CD4-positive, CD25-positive, alpha-beta regulatory T cell (primary cell): ENCODE results near the gene KCTD6. TPM values are rescaled to one million over a fixed set of nuclear protein-coding genes. Genes with fewer than 3 reads are reported as not detected.

ENCODE experiments used
- ATAC-seq, 2 donors: fragments of 150-1000 bp; cut with Tn5 transposase; one replicate each; pipeline ENCODE4 v1.10.0; 2021; ENCODE audit warnings: low read depth in 2 of 2, moderate number of reproducible peaks in 2 of 2, moderate library complexity in 1 of 2
- DNase-seq, 3 donors: peaks; one replicate each; pipeline versions ENCODE4 v3.0.0 to v3.0.0-alpha.2; 2012 to 2022; ENCODE audit warnings: mixed read lengths in 1 of 3
- H3K27ac ChIP-seq: one replicate; pipeline ENCODE4 v1.7.0; 2013; ENCODE audit warnings: mild to moderate bottlenecking, low read length; ENCODE audit not compliant: insufficient read depth, poor library complexity, severe bottlenecking
- H3K27me3 ChIP-seq: one replicate; pipeline ENCODE4 v1.7.0; 2013; ENCODE audit warnings: low read length; ENCODE audit not compliant: control insufficient read depth, insufficient read depth
- H3K36me3 ChIP-seq: one replicate; pipeline ENCODE4 v1.7.0; 2013; ENCODE audit warnings: mild to moderate bottlenecking, low read length, moderate library complexity; ENCODE audit not compliant: control insufficient read depth, insufficient read depth
- H3K4me1 ChIP-seq: 2 replicates; pipeline ENCODE4 v1.7.0; 2013; ENCODE audit warnings: mild to moderate bottlenecking, low read length; ENCODE audit not compliant: insufficient read depth, control insufficient read depth, poor library complexity, severe bottlenecking
- H3K4me3 ChIP-seq: one replicate; pipeline ENCODE4 v1.7.0; 2013; ENCODE audit warnings: low read depth, mild to moderate bottlenecking, low read length, moderate library complexity
- H3K9me3 ChIP-seq, 2 experiments: 1 replicate in 1 of 2; 2 replicates in 1 of 2; pipeline ENCODE4 v1.7.0; 2013; ENCODE audit warnings: low read length in 2 of 2, mild to moderate bottlenecking in 1 of 2, moderate library complexity in 1 of 2; ENCODE audit not compliant: control insufficient read depth in 2 of 2
- H3K27ac Mint-ChIP-seq, 3 donors: one replicate each; pipeline ENCODE4 v1.8.0; 2020 to 2022; ENCODE audit warnings: mild to moderate bottlenecking in 3 of 3, mixed read lengths in 3 of 3, moderate library complexity in 2 of 3
- H3K27me3 Mint-ChIP-seq: one replicate; pipeline ENCODE4 v1.8.0; 2022; ENCODE audit warnings: mild to moderate bottlenecking, mixed read lengths
- H3K36me3 Mint-ChIP-seq: one replicate; pipeline ENCODE4 v1.8.0; 2020; ENCODE audit warnings: mixed read lengths
- H3K4me1 Mint-ChIP-seq, 4 donors: one replicate each; pipeline ENCODE4 v1.8.0; 2020 to 2022; ENCODE audit warnings: mixed read lengths in 4 of 4, mild to moderate bottlenecking in 1 of 4
- H3K4me3 Mint-ChIP-seq, 4 donors: one replicate each; pipeline ENCODE4 v1.8.0; 2020 to 2022; ENCODE audit warnings: mild to moderate bottlenecking in 4 of 4, mixed read lengths in 4 of 4, moderate library complexity in 3 of 4
- H3K9me3 Mint-ChIP-seq, 7 donors: one replicate each; pipeline ENCODE4 v1.8.0; 2020 to 2022; ENCODE audit warnings: mixed read lengths in 7 of 7, mild to moderate bottlenecking in 3 of 7, moderate library complexity in 2 of 7
- polyA plus RNA-seq, 4 donors: library from polyadenylated mRNA; unstranded; fragments of 300-500 nt; fragmentation: Illumina TruSeq; gene quantifications; one replicate each; pipeline ENCODE4 v1.2.3, GENCODE V29; 2021
- total RNA-seq: library from RNA; stranded (reverse); gene quantifications from one replicate; pipeline ENCODE4 v1.2.3, GENCODE V29; 2022

Gene KCTD6
- total and polyA plus RNA-seq, 5 donors from 2014 or later: 5.8 to 14.3 (median 9.8) TPM

DNA sequence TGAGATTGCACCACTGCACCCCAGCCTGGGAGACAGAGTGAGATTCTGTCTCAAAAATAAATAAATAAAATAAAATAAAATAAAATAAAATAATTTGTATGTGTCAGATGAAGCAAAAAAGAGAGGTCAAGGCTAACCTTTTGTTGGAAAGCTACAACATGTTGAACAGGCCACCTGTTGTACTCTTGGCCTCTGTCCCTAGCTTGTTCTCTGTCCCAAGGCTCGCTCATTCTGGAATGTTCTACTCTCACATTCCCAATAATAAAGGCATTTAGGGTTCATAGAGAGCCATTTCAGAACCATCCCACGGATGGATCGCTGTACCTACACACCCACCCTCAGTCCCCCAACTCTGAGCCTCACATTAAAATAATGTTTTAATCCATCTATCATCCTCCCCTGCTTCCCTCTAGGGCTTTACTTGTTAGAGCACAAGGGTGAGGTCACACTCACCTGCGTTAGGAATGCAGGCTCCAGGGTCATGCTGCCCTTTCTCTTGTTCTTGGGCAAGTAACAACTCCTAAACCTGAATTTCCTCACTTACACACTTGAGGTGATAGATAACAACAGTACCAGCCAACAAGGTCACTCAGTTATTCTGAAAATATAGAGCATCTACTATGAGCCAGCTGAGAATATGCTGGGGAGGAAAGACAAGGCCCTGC, 24.9 kb upstream of the KCTD6 start:
- Histone ChIP-seq H3K9me3 (no peaks in the 10 kb centered on the region), H3K27me3 (no peaks in the 10 kb centered on the region), H3K4me3 (no peak overlapping the region), H3K36me3 (no peaks in the 10 kb centered on the region), H3K4me1 (peaks cover 16% of the 10 kb centered on the region), H3K27ac (no peak overlapping the region)
- DNase-seq: no peak
- Mint-ChIP-seq H3K9me3 (no peaks in the 10 kb centered on the region), H3K36me3 (no peaks in the 10 kb centered on the region), H3K27ac (no peak overlapping the region), H3K4me1 (peaks cover 5 to 22% (median 13%) of the 10 kb centered on the region in 4 donors), H3K27me3 (no peaks in the 10 kb centered on the region), H3K4me3 (no peak overlapping the region)
- no peak for ATAC-seq

DNA sequence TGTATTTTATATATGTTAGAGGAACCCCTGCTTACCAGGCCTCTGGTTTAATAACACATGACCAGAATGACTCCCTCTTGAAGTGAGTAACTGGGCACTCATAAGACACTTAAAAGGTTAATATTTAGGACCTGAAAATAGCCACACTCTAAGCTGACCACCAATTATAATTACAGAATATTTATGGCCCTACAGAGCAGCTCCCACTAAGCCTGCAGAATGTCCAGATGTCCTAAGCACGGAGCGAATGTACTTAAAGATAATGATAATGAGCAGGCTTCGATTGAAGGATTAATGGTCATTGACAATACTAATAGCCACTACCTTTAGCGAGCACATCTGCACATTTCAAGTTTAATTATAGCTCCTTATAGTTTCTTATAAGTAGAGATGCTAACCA, 22.8 kb upstream of the KCTD6 start:
- H3K27me3 Mint-ChIP-seq: no peaks in the 10 kb centered on the region
- no peak overlapping the region for H3K4me3 Mint-ChIP-seq
- Histone ChIP-seq H3K9me3 (no peaks in the 10 kb centered on the region), H3K36me3 (no peaks in the 10 kb centered on the region), H3K4me3 (no peak overlapping the region), H3K4me1 (peaks cover 10% of the 10 kb centered on the region), H3K27me3 (no peaks in the 10 kb centered on the region), H3K27ac (no peak overlapping the region)
- no peaks in the 10 kb centered on the region for H3K36me3 Mint-ChIP-seq
- DNase-seq: no peak
- H3K9me3 Mint-ChIP-seq: no peaks in the 10 kb centered on the region
- ATAC-seq: no peak
- H3K27ac Mint-ChIP-seq: no peak overlapping the region
- peaks cover 0 to 20% (median 10%) of the 10 kb centered on the region in 4 donors for H3K4me1 Mint-ChIP-seq

DNA sequence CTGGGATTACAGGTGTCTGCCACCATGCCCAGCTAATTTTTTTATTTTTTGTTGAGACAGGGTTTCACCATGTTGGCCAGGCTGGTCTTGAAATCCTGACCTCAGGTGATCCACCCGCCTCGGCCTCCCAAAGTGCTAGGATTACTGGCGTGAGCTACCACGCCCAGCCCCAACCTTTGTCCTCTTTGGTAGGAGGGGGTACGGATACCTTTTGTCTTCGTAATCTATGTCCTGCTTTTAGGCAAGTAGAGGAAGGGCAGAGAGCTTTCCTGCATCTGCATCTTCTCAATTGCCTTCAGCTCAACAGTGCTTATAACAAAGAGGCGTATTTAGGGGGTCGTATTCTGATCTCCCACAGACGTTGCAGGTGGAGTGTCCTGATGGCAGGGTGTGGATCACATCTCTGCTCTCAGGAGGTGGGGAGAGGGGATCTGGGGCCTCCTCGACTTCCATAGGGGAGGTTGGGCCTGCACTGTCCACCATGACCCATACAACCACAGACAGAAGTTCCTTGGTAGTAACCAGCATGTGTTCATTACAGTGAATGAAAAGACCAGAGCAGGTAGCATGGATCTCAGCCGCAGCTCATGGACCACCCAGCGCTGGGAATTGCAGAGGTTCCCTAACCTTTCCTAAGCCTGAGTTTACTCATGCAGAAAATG, 21.4 kb upstream of the KCTD6 start:
- Histone ChIP-seq H3K9me3 (no peaks in the 10 kb centered on the region), H3K27me3 (no peaks in the 10 kb centered on the region), H3K4me3 (no peak overlapping the region), H3K4me1 (peaks cover 10% of the 10 kb centered on the region), H3K36me3 (no peaks in the 10 kb centered on the region), H3K27ac (no peak overlapping the region)
- H3K4me3 Mint-ChIP-seq: no peak overlapping the region
- H3K4me1 Mint-ChIP-seq: peaks cover 0 to 20% (median 13%) of the 10 kb centered on the region in 4 donors
- H3K27me3 Mint-ChIP-seq: no peaks in the 10 kb centered on the region
- peak overlapping the region in 2 of 3 donors; percentile 73 to 81 for H3K27ac Mint-ChIP-seq
- H3K36me3 Mint-ChIP-seq: no peaks in the 10 kb centered on the region
- no peaks in the 10 kb centered on the region for H3K9me3 Mint-ChIP-seq
- no peak for ATAC-seq
- no peak for DNase-seq

DNA sequence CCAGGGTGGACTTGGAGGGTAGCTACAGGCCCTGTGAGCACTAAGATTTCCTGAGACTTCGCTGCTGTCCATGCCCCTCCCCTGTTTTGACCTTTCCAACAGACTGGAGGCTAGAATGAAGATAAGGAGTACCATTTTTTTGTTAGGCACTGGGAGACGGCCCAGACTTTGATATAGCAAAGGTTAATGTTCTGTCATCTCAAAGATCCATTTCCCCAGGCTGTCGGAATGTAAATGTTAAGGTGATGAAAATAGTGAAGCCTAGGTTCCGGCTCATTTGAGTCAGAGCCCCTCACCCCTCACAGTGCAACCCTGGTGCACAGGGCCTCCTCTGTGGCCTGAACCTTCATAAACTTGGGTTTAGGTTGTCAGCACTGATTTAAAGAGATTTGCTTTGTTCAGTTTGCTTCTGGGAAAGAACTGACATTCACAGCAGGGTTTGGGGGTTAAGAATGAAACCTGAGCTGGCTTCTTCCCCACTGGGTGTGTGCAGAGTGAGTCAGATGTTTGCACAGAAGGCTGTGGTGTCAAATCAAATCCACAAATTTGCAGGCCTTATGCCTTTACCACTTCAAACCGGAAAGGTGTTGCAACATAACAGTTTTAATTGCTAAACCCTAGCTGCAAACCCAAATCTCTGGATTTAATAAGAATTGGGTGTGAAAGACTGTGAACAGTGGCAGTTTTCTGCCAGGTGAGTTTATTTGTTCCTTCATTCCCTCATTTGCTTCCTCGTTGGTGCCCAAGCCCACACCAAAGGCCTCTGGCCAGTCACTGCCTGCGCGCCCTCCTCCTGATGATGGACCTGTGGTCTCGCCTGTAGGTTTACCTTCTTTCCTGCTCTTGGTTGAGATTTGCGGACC, 20.6 kb upstream of the KCTD6 start:
- ATAC-seq: peak; percentile 84 to 85
- Mint-ChIP-seq H3K9me3 (no peaks in the 10 kb centered on the region), H3K27ac (peak overlapping the region; percentile 73 to 81 (median 79)), H3K36me3 (no peaks in the 10 kb centered on the region), H3K4me3 (peak overlapping the region in 1 of 4 donors; percentile 11), H3K4me1 (peaks cover 0 to 20% (median 13%) of the 10 kb centered on the region in 4 donors), H3K27me3 (no peaks in the 10 kb centered on the region)
- H3K4me3 ChIP-seq: peak overlapping the region; percentile 19
- H3K27ac ChIP-seq: peak overlapping the region; percentile 16
- no peaks in the 10 kb centered on the region for H3K27me3 ChIP-seq
- DNase-seq: peak in 2 of 3 donors; percentile 11 to 85
- no peaks in the 10 kb centered on the region for H3K36me3 ChIP-seq
- no peaks in the 10 kb centered on the region for H3K9me3 ChIP-seq
- peaks cover 10% of the 10 kb centered on the region for H3K4me1 ChIP-seq

DNA sequence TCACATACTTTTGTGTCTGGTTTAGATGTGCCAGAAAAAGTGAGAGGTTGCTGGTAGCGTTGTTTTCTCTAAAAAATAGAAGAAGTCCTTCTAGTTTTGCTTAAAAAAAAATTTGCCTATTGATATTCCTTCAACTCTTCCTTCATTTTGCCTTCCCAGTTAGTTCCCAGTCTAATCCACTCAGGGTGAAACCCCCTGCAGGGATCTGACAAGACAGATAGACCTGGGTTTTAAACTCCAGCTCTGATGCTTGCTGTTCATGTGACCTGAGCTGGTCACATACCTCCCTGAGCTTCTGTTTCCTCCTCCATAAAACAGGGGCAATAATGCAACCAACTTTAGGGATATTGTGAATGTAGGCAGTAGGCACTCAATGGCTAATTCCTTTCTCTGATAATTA, 18.6 kb upstream of the KCTD6 start:
- peak overlapping the region in 2 of 3 donors; percentile 20 to 55 for H3K27ac Mint-ChIP-seq
- H3K27ac ChIP-seq: no peak overlapping the region
- no peaks in the 10 kb centered on the region for H3K27me3 Mint-ChIP-seq

DNA sequence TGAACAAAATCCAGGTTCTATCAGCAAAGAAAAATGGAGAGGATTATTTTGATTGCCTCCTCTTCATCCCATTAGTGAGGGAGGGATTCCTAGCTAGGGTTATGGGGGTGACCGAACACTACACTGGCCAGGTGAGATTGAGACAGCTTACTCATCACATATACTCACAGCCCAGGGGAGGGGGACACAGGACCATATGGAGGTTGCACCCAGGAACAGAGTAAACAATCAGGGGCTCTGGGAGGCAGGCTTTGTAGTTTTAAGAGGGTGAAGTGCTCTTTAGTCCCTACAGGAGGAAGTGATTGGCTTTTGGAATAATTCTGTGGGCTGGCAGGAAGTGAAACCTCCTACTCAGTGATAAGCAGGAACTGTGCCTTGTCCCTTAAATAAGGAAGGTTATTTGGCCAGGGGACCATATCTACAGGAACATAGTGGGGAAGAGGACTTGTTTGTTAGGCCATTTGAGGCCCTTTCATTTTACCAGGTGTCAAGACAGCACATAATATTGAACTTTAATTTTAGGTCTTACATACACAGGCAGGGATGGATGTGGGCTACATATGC, 17.5 kb upstream of the KCTD6 start:
- no peaks in the 10 kb centered on the region for H3K9me3 Mint-ChIP-seq
- H3K27me3 Mint-ChIP-seq: no peaks in the 10 kb centered on the region
- no peaks in the 10 kb centered on the region for H3K27me3 ChIP-seq
- H3K27ac ChIP-seq: no peak overlapping the region
- peaks cover 10% of the 10 kb centered on the region for H3K4me1 ChIP-seq
- no peak overlapping the region for H3K4me3 ChIP-seq
- ATAC-seq (no peak), DNase-seq (no peak)
- no peaks in the 10 kb centered on the region for H3K36me3 ChIP-seq
- peak overlapping the region in 2 of 3 donors; percentile 9 to 59 for H3K27ac Mint-ChIP-seq
- peaks cover 0 to 18% (median 13%) of the 10 kb centered on the region in 4 donors for H3K4me1 Mint-ChIP-seq
- H3K9me3 ChIP-seq: no peaks in the 10 kb centered on the region
- peaks cover 4% of the 10 kb centered on the region for H3K36me3 Mint-ChIP-seq
- H3K4me3 Mint-ChIP-seq: no peak overlapping the region

More for the DNA sequence above, 18.6 kb upstream of the KCTD6 start:
- Mint-ChIP-seq H3K4me1 (peaks cover 0 to 18% (median 13%) of the 10 kb centered on the region in 4 donors), H3K36me3 (peaks cover 4% of the 10 kb centered on the region), H3K9me3 (no peaks in the 10 kb centered on the region), H3K4me3 (no peak overlapping the region)
- ATAC-seq (no peak), DNase-seq (no peak)
- Histone ChIP-seq H3K4me1 (peaks cover 10% of the 10 kb centered on the region), H3K36me3 (no peaks in the 10 kb centered on the region), H3K9me3 (no peaks in the 10 kb centered on the region), H3K27me3 (no peaks in the 10 kb centered on the region), H3K4me3 (no peak overlapping the region)

DNA sequence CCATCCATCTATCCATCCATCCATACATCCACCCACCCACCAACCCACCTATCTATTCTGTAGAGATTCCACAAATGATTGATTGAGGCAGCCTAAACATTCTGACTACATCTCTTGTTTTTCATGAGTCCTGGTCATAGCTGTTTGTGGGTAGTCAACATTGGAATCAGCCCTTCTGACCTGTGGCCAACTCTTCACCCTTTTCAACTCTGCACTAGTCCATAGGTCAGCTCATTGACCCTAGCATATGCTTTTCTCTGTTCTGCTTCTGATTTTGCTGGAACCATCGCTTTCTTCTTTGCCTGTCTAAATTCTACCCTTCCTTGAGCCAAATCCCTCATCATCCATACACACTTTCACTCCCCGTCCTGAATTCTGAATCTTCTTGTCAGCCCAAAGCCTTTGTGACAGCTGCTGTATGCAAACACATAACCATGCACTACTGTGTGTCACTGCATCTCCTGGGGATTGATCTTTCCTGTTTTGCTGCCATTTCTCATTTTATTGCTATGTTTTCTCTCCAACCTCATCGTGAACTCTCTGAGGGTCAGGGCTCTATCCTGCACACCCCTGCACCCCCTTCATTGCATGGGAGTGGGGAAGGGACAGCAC, 16.8 kb upstream of the KCTD6 start:
- ATAC-seq (no peak), DNase-seq (no peak)
- Mint-ChIP-seq H3K4me3 (no peak overlapping the region), H3K27me3 (no peaks in the 10 kb centered on the region), H3K27ac (peak overlapping the region in 1 of 3 donors; percentile 9), H3K36me3 (peaks cover 4% of the 10 kb centered on the region), H3K9me3 (no peaks in the 10 kb centered on the region), H3K4me1 (peaks cover 0 to 18% (median 13%) of the 10 kb centered on the region in 4 donors)
- Histone ChIP-seq H3K4me3 (no peak overlapping the region), H3K36me3 (no peaks in the 10 kb centered on the region), H3K9me3 (no peaks in the 10 kb centered on the region), H3K27ac (no peak overlapping the region), H3K4me1 (peaks cover 10% of the 10 kb centered on the region), H3K27me3 (no peaks in the 10 kb centered on the region)
